T1000 (cell line): ENCODE measurements around the gene NSD1.
"Not testable (repeated sequence)": the region's sequence is repeated elsewhere in the genome, so short reads cannot be mapped to it uniquely, and the experiment has no call there.

Experiments
- DNase-seq: peaks from one replicate; lab custom pipeline; 2025; ENCODE audit warnings: mixed read lengths; lab: John Stamatoyannopoulos, UW

NSD1 gene

GRCh38 chr5:177232358-177232757 is 98.8 kb downstream of the NSD1 start:
- DNase-seq: no peak

- DNase-seq: no peak
Measured at GRCh38 chr5:177232761-177233160, 99.2 kb downstream of the NSD1 start.

- DNase-seq: no peak
Measured at GRCh38 chr5:177233206-177233605, 99.6 kb downstream of the NSD1 start.

- DNase-seq: no peak
Measured at GRCh38 chr5:177233802-177234201, 100.2 kb downstream of the NSD1 start.

- DNase-seq: no peak
Measured at GRCh38 chr5:177234841-177235240, 101.3 kb downstream of the NSD1 start.

- DNase-seq: no peak
Measured at GRCh38 chr5:177241768-177242167, 108.2 kb downstream of the NSD1 start.

- DNase-seq: no peak
Measured at GRCh38 chr5:177242304-177242703, 108.7 kb downstream of the NSD1 start.

- DNase-seq: no peak
Measured at GRCh38 chr5:177249761-177250537, 116.4 kb downstream of the NSD1 start.

- DNase-seq: no peak
Measured at GRCh38 chr5:177253252-177253651, 119.7 kb downstream of the NSD1 start.

GRCh38 chr5:177256296-177256695 is 122.7 kb downstream of the NSD1 start:
- no peak for DNase-seq

GRCh38 chr5:177258711-177259110 is 125.1 kb downstream of the NSD1 start:
- DNase-seq: not testable (repeated sequence)

- DNase-seq: no peak
Measured at GRCh38 chr5:177260961-177261360, 127.4 kb downstream of the NSD1 start.

- DNase-seq: no peak
Measured at GRCh38 chr5:177261510-177261909, 127.9 kb downstream of the NSD1 start.

- no peak for DNase-seq
Measured at GRCh38 chr5:177264178-177264577, 130.6 kb downstream of the NSD1 start.

GRCh38 chr5:177265395-177265794 is 131.8 kb downstream of the NSD1 start:
- no peak for DNase-seq

- DNase-seq: no peak
Measured at GRCh38 chr5:177269232-177269895, 135.8 kb downstream of the NSD1 start.

- DNase-seq: no peak
Measured at GRCh38 chr5:177269976-177270375, 136.4 kb downstream of the NSD1 start.

GRCh38 chr5:177270653-177271052 is 137.1 kb downstream of the NSD1 start:
- no peak for DNase-seq

- no peak for DNase-seq
Measured at GRCh38 chr5:177271113-177271512, 137.5 kb downstream of the NSD1 start.

GRCh38 chr5:177275883-177276282 is 142.3 kb downstream of the NSD1 start:
- DNase-seq: no peak

- no peak for DNase-seq
Measured at GRCh38 chr5:177276886-177277285, 143.3 kb downstream of the NSD1 start.

- DNase-seq: no peak
Measured at GRCh38 chr5:177288191-177288590, 154.6 kb downstream of the NSD1 start.

- no peak for DNase-seq
Measured at GRCh38 chr5:177290816-177291596, 157.4 kb downstream of the NSD1 start.
